Choroid plexus epithelial cell (primary cell): Measurements from ENCODE around the gene LZTS2.
A peak's percentile ranks its signal among the peaks of the same experiment; 100 is the strongest.

Source experiments
- DNase-seq: peaks from one replicate; pipeline ENCODE4 v3.0.0-alpha.2; 2010; ENCODE audit warnings: low read depth
- H3K4me3 ChIP-seq: 2 replicates; pipeline ENCODE4 v1.5.1; 2011; ENCODE audit warnings: low read depth, mild to moderate bottlenecking, control low read depth, low read length, moderate library complexity
- TF ChIP-seq, protein P1 (sequence below): conservative IDR thresholded peaks from 2 replicates; pipeline ENCODE4 v1.5.1; 2011; ENCODE audit warnings: low read depth, mild to moderate bottlenecking, control low read depth, inconsistent platforms, low read length, moderate library complexity

Gene LZTS2

GRCh38 chr10:101000127-101000914 is 713 bp downstream of the LZTS2 start:
- DNase-seq = no peak
- H3K4me3 ChIP-seq = peak overlapping the region; percentile 83
- TF ChIP-seq, protein P1, sequence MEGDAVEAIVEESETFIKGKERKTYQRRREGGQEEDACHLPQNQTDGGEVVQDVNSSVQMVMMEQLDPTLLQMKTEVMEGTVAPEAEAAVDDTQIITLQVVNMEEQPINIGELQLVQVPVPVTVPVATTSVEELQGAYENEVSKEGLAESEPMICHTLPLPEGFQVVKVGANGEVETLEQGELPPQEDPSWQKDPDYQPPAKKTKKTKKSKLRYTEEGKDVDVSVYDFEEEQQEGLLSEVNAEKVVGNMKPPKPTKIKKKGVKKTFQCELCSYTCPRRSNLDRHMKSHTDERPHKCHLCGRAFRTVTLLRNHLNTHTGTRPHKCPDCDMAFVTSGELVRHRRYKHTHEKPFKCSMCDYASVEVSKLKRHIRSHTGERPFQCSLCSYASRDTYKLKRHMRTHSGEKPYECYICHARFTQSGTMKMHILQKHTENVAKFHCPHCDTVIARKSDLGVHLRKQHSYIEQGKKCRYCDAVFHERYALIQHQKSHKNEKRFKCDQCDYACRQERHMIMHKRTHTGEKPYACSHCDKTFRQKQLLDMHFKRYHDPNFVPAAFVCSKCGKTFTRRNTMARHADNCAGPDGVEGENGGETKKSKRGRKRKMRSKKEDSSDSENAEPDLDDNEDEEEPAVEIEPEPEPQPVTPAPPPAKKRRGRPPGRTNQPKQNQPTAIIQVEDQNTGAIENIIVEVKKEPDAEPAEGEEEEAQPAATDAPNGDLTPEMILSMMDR = no peak

DNA sequence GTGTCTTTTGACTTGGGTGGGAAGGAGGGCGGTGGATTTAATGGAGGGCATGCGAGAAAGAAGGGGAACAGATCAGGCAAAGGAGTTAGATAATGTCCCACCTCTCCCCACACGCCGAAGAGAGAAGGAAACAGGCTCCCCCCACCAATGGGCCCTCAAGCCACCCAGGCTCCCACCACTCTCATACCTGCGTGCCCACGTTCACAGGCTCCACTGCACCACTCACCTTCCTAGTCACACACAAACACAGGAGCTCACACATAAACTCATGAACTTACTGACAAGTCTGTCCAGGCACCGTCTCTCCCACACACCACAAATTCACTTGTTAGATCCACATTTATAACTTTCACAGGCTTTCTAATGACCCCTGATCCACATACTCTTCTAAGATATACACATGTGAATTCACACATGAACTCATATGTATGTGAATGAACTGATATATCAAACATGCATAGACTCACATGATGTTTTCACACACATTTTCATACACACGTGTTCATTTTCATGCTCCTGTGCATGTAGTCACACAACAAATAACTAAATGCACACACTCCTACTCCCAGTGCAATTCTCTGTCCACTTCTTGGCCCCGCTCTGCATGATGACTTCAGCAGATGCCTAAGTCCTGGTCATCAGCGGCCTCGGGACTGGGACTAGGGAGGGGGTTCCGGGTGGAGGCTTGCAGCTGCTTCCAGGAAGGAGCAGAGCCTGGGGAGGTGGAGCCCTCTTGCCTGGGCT is 1.5 kb downstream of the LZTS2 start:
- DNase-seq = peak; percentile 94
- TF ChIP-seq, protein P1 = no peak
- peak overlapping the region; percentile 83 for H3K4me3 ChIP-seq

DNA sequence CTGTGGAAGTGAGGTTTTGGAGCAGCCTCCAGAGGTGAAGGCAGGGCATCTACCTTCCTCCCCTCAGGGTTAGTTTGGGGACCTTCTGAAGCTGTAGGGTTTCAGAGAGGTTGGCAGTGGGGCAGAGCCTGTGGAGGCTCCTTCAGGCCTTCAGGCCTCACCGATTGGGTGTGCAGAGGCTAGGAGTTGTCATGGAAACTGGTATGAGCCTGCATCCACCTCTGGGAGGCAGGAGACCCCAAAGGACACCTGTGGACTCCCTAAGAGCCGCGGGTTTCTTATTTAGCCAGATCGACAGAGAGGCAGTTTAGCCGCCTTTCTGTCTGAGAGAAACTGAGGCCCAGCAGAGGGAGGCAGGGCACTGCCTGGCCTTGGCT is 2.0 kb downstream of the LZTS2 start:
- peak overlapping the region; percentile 83 for H3K4me3 ChIP-seq
- TF ChIP-seq, protein P1 = no peak
- no peak for DNase-seq

DNA sequence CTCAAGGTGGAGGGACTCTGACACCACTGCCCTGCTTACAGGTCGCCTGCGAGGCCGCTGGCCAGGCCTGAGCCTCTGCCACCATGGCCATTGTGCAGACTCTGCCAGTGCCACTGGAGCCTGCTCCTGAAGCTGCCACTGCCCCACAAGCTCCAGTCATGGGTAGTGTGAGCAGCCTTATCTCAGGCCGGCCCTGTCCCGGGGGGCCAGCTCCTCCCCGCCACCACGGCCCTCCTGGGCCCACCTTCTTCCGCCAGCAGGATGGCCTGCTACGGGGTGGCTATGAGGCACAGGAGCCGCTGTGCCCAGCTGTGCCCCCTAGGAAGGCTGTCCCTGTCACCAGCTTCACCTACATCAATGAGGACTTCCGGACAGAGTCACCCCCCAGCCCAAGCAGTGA is 2.8 kb downstream of the LZTS2 start:
- DNase-seq = no peak
- no peak overlapping the region for H3K4me3 ChIP-seq
- TF ChIP-seq, protein P1 = no peak

GRCh38 chr10:101003639-101004206 is 4.1 kb downstream of the LZTS2 start:
- H3K4me3 ChIP-seq = no peak overlapping the region
- no peak for DNase-seq
- TF ChIP-seq, protein P1 = no peak

DNA sequence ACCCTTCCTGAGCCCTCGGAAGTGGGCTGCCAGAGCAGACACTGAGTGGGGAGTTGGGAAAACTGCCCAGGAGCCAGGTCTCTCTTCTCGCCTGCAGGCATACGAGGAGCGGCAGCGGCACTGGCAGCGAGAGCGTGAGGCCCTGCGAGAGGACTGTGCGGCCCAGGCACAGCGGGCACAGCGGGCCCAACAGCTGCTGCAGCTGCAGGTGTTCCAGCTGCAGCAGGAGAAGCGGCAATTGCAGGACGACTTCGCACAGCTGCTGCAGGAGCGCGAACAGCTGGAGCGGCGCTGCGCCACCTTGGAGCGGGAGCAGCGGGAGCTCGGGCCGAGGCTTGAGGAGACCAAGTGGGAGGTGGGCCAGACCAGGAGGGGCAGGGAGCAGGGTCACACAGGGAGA is 5.8 kb downstream of the LZTS2 start:
- DNase-seq = no peak
- no peak overlapping the region for H3K4me3 ChIP-seq
- TF ChIP-seq, protein P1 = no peak
